HepG2 (cell line): Measurements from ENCODE around the gene ANKS1A. TPM values are rescaled to one million over a fixed set of nuclear protein-coding genes. Genes with fewer than 3 reads are reported as not detected.

Source experiments
- CEBPG ChIP-seq: IDR thresholded peaks from 2 replicates; pipeline ENCODE4 v1.6.1; 2016
- HMGA1 ChIP-seq: sonication (generic); formaldehyde crosslinking; conservative IDR thresholded peaks from 2 replicates; pipeline ENCODE4 v1.4.0; 2020; ENCODE audit warnings: missing genetic modification reagents
- IKZF1 ChIP-seq: fragments of 450-650 bp; IDR thresholded peaks from 2 replicates; pipeline ENCODE4 v1.7.1; 2016
- PHF5A ChIP-seq: IDR thresholded peaks from one replicate; pipeline ENCODE4 v1.6.1; 2018; ENCODE audit warnings: low read depth, missing genetic modification reagents; ENCODE audit not compliant: unreplicated experiment
- RFXAP ChIP-seq: sonication (generic); formaldehyde crosslinking; IDR thresholded peaks from 2 replicates; pipeline ENCODE4 v1.4.0; 2020; ENCODE audit warnings: missing genetic modification reagents, borderline replicate concordance
- SIN3B ChIP-seq: fragments of 150-350 bp; IDR thresholded peaks from 2 replicates; pipeline ENCODE4 v1.6.1; 2014; ENCODE audit warnings: low read length
- THRA ChIP-seq: sonication (generic); formaldehyde crosslinking; IDR thresholded peaks from 2 replicates; pipeline ENCODE4 v1.4.0; 2020; ENCODE audit warnings: missing genetic modification reagents, borderline replicate concordance
- TIGD3 ChIP-seq: sonication (generic); formaldehyde crosslinking; IDR thresholded peaks from 2 replicates; pipeline ENCODE4 v1.5.1; 2020; ENCODE audit warnings: mild to moderate bottlenecking, missing genetic modification reagents, borderline replicate concordance
- ZBTB25 ChIP-seq: IDR thresholded peaks from 2 replicates; pipeline ENCODE4 v1.6.1; 2018; ENCODE audit warnings: missing genetic modification reagents
- ZFP82 ChIP-seq: sonication (generic); formaldehyde crosslinking; IDR thresholded peaks from 2 replicates; pipeline ENCODE4 v1.5.1; 2020; ENCODE audit warnings: mild to moderate bottlenecking, missing genetic modification reagents, borderline replicate concordance
- ZNF12 ChIP-seq: sonication (generic); formaldehyde crosslinking; IDR thresholded peaks from 2 replicates; pipeline ENCODE4 v1.5.0; 2020; ENCODE audit warnings: missing genetic modification reagents
- ZNF17 ChIP-seq: sonication (generic); formaldehyde crosslinking; IDR thresholded peaks from 2 replicates; pipeline ENCODE4 v1.5.0; 2020; ENCODE audit warnings: mild to moderate bottlenecking, missing genetic modification reagents
- ZNF207 ChIP-seq: fragments of 450-650 bp; IDR thresholded peaks from 2 replicates; pipeline ENCODE4 v1.6.1; 2016; ENCODE audit warnings: antibody characterized with exemption, borderline replicate concordance
- ZNF547 ChIP-seq: sonication (generic); formaldehyde crosslinking; IDR thresholded peaks from 2 replicates; pipeline ENCODE4 v1.5.1; 2020; ENCODE audit warnings: mild to moderate bottlenecking, missing genetic modification reagents
- ZNF557 ChIP-seq: sonication (generic); formaldehyde crosslinking; IDR thresholded peaks from 2 replicates; pipeline ENCODE4 v1.4.0; 2020; ENCODE audit warnings: missing genetic modification reagents
- ZNF619 ChIP-seq: sonication (generic); formaldehyde crosslinking; IDR thresholded peaks from 2 replicates; pipeline ENCODE4 v1.4.0; 2020; ENCODE audit warnings: mild to moderate bottlenecking, missing genetic modification reagents
- ZNF703 ChIP-seq: sonication (generic); formaldehyde crosslinking; IDR thresholded peaks from 2 replicates; pipeline ENCODE4 v1.5.1; 2020; ENCODE audit warnings: missing genetic modification reagents, mild to moderate bottlenecking, moderate library complexity, borderline replicate concordance
- ZNF768 ChIP-seq: sonication (generic); formaldehyde crosslinking; IDR thresholded peaks from 2 replicates; pipeline ENCODE4 v1.4.0; 2020; ENCODE audit warnings: missing genetic modification reagents
- polyA plus RNA-seq, 8 experiments: library from polyadenylated mRNA; depleted of rRNA in 3 of 8; stranded (reverse) in 7 of 8; unstranded in 1 of 8; fragments of >200 nt; fragmentation: Illumina TruSeq in 4 of 8; extraction: Trizol in 4 of 8; gene quantifications; 2 replicates each; pipeline versions ENCODE4 v1.2.1 to v1.2.3, GENCODE V29; 2011 to 2016; ENCODE audit warnings: low read depth in 4 of 8, missing spikeins in 1 of 8, mixed read lengths in 1 of 8; ENCODE audit not compliant: insufficient read depth in 1 of 8
- total RNA-seq, 5 experiments: library from RNA; depleted of rRNA; stranded (reverse); fragments of >200 nt; fragmentation: Illumina TruSeq; extraction: Trizol; gene quantifications; 2 replicates each; pipeline ENCODE4 v1.2.3, GENCODE V29; 2016; ENCODE audit warnings: low read depth in 1 of 5
- TF ChIP-seq, protein P1 (sequence below): IDR thresholded peaks from 2 replicates; pipeline ENCODE4 v1.6.1; 2016; ENCODE audit warnings: missing compliant biosample characterization, missing genetic modification reagents, borderline replicate concordance
- TF ChIP-seq, protein P2 (sequence below): IDR thresholded peaks from 2 replicates; pipeline ENCODE4 v1.6.1; 2016; ENCODE audit warnings: mild to moderate bottlenecking, missing biosample characterization, missing genetic modification reagents
- TF ChIP-seq, protein P3 (sequence below): sonication (generic); formaldehyde crosslinking; IDR thresholded peaks from 2 replicates; pipeline ENCODE4 v1.4.0; 2020; ENCODE audit warnings: missing genetic modification reagents; ENCODE audit errors: not compliant biosample characterization
- TF ChIP-seq, protein P4 (sequence below): conservative IDR thresholded peaks from 2 replicates; pipeline ENCODE4 v1.6.1; 2018; ENCODE audit warnings: missing genetic modification reagents

The ANKS1A gene
- total and polyA plus RNA-seq, 2 of the 13 experiments (the other 11 are each of a cell fraction or from before 2014, with no cell fraction given) = 7.2 to 15.1 TPM

- no peak for TF ChIP-seq TIGD3 (CRISPR knock-in tag)
- TF ChIP-seq ZNF12 = peak; percentile 62; the same call in 1 of the 2 replicates
- TF ChIP-seq ZBTB25 (CRISPR knock-in tag) = peak; percentile 61; the same call in 1 of the 2 replicates
- TF ChIP-seq THRA (CRISPR knock-in tag) = peak; percentile 67; the same call in 1 of the 2 replicates
- no peak for TF ChIP-seq ZNF703 (CRISPR knock-in tag)
- no peak for TF ChIP-seq ZNF547 (CRISPR knock-in tag)
- peak; percentile 93 for TF ChIP-seq CEBPG (CRISPR knock-in tag)
- TF ChIP-seq, protein P1, sequence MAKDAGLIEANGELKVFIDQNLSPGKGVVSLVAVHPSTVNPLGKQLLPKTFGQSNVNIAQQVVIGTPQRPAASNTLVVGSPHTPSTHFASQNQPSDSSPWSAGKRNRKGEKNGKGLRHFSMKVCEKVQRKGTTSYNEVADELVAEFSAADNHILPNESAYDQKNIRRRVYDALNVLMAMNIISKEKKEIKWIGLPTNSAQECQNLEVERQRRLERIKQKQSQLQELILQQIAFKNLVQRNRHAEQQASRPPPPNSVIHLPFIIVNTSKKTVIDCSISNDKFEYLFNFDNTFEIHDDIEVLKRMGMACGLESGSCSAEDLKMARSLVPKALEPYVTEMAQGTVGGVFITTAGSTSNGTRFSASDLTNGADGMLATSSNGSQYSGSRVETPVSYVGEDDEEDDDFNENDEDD (CRISPR knock-in tag) = no peak; the same call in 1 of the 2 replicates
- peak; percentile 43 for TF ChIP-seq PHF5A
- TF ChIP-seq, protein P2, sequence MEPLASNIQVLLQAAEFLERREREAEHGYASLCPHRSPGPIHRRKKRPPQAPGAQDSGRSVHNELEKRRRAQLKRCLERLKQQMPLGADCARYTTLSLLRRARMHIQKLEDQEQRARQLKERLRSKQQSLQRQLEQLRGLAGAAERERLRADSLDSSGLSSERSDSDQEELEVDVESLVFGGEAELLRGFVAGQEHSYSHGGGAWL (CRISPR knock-in tag) = no peak
- TF ChIP-seq, protein P3, sequence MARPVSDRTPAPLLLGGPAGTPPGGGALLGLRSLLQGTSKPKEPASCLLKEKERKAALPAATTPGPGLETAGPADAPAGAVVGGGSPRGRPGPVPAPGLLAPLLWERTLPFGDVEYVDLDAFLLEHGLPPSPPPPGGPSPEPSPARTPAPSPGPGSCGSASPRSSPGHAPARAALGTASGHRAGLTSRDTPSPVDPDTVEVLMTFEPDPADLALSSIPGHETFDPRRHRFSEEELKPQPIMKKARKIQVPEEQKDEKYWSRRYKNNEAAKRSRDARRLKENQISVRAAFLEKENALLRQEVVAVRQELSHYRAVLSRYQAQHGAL (CRISPR knock-in tag) = no peak
- TF ChIP-seq ZNF619 = no peak
- no peak for TF ChIP-seq RFXAP
- no peak for TF ChIP-seq ZNF768 (CRISPR knock-in tag)
- no peak for TF ChIP-seq HMGA1 (CRISPR knock-in tag)
- TF ChIP-seq, protein P4, sequence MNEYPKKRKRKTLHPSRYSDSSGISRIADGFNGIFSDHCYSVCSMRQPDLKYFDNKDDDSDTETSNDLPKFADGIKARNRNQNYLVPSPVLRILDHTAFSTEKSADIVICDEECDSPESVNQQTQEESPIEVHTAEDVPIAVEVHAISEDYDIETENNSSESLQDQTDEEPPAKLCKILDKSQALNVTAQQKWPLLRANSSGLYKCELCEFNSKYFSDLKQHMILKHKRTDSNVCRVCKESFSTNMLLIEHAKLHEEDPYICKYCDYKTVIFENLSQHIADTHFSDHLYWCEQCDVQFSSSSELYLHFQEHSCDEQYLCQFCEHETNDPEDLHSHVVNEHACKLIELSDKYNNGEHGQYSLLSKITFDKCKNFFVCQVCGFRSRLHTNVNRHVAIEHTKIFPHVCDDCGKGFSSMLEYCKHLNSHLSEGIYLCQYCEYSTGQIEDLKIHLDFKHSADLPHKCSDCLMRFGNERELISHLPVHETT (CRISPR knock-in tag) = 0 out of 2 replicates have a peak, but pooled peaks have one; percentile 17
- TF ChIP-seq ZNF207 = no peak
- no peak for TF ChIP-seq ZNF557 (CRISPR knock-in tag)
- TF ChIP-seq SIN3B = 0 out of 2 replicates have a peak, but pooled peaks have one; percentile 27
- TF ChIP-seq ZFP82 (CRISPR knock-in tag) = no peak
- no peak for TF ChIP-seq ZNF17 (CRISPR knock-in tag)
- no peak for TF ChIP-seq IKZF1
Observed at GRCh38 chr6:34953061-34954025, 64.3 kb downstream of the ANKS1A start (continued).
